Ureter (tissue), 1 donor: ENCODE measurements around the gene ICAM1. TPM values are rescaled to one million over a fixed set of nuclear protein-coding genes. Genes with fewer than 3 reads are reported as not detected.
A peak's percentile ranks its signal among the peaks of the same experiment; 100 is the strongest.

Experiments
- DNase-seq: peaks from one replicate; pipeline ENCODE4 v3.0.0-alpha.2; 2020; ENCODE audit warnings: low spot score
- total RNA-seq: library from RNA; stranded (reverse); gene quantifications from one replicate; pipeline ENCODE4 v1.2.4, GENCODE V29; 2023
- donor health status: DM: yes; HTN: yes; CAD: no.

ICAM1 gene
- total RNA-seq, 1 donor from 2014 or later, result 20.4 TPM

DNA sequence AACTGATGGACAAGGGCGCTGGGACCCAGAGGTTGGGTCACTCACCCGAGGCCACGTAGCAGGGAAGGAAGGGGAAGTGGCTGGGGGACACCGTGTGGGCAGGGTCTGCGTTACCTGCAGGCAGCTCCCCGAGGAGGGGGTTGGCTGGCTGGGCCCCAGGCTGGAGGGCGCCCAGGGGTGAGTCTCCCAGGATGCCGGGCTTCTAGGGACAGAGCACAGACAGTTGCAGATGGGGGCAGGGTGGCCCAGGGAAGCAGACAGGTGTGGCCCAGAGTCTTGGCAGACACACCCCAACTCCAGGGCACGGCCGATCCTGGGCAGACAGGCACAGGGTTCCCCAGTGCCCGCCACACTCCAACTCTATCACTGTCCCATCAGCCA, 50.5 kb downstream of the ICAM1 start:
- DNase-seq, result no peak

- no peak for DNase-seq
Observed at GRCh38 chr19:10321874-10322835, 51.2 kb downstream of the ICAM1 start.

- no peak for DNase-seq
Observed at GRCh38 chr19:10325732-10326131, 54.8 kb downstream of the ICAM1 start.

- no peak for DNase-seq
Observed at GRCh38 chr19:10327793-10328192, 56.9 kb downstream of the ICAM1 start.

DNA sequence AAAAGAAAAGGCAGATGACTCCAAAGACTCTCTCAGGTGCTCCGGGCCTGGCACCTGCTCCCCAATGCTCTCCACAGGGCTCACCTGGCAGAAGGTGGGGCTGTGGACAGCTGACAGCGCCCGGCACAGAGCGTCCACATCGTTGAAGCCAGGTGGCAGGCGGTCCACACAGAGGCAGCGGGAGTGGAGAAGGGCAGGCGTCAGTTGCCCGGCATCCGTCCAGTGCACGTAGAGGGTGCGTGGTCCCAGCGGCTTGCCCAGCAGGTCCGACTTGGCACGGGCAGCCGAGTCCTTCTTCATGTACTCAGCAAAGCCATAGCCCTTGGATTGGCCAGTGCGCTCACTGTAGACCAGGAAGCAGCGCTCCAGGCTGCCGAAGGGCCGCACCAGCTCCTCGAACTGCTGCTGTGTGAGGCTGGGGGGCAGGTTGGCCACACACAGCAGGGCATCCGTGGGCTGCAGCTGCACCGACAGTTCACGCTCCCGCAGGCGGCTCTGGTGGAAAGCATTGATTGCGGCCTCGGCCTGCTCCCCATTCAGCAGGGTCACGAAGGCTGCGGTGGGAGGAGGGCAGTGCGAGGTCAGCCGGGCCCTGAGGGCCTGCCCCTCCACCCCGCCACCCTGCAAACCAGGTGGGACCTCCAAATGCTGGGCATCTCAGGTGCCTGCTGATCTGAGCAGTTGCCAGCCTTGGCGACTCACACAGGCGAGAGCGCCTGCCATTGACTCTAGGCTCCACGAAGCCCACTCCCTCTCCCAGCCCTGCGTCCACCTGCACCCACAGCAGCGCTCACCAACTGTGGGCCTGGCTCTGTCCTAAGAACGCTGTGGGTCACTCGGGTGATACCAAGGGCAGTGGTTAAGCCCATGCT, 57.9 kb downstream of the ICAM1 start:
- DNase-seq, result no peak

DNA sequence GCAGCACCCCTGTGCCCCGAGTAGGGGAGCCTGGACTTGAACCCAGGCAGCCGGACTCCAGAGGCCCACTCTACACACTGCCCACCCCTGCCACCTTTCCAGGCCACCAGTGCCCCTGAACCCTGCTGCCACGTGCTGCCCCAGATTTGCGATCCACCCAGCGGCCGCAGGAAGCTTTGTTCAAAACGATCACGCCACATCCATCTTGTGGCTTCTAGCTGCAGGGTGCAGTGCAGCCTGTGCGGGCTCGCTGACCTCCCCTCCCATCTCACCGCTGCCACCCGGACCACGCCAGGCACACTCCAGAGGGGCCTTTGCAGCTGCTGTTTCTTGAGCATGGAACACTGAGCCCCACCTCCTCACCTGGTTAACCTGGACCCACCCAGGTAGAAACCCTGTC, 58.6 kb downstream of the ICAM1 start:
- no peak for DNase-seq

- no peak for DNase-seq
Observed at GRCh38 chr19:10332158-10332964, 61.4 kb downstream of the ICAM1 start.

DNA sequence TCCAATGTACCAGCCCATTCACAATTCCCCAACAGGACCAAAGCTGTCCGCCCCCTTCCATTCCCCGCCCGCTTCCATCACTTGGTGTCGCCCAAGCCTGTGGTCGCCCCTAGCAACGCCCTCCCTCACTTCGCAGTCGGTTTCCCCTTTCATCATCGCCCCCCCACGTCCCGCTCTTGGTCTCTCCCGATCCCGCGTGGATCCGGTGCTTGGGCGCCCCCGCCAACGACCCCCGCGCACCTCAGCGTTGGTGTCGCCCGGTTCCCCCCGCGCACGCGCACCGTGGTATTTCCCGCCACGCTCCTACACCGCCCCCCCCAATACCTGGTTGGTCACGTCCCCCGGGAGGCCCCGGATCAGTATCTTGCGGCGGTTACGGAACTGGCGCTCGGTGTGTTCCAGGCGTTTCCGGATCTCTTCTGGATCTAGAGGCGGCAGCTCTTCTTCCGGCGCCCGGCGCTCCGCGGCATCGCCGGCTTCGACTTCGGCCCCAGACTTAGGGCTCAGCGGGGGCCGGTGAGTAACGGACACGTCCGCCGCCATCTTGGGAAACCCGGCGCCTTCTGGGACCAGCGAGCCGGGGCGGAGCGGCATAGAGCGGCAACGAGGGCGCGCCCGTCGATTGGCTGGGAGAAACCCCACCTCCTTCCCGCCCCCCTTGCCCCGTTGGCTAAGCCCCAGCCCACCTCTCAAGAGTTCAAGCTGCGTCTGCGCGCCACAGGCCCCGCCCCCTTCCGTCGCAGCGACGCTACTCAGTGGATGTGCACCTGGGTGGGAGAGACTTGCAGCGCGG, 62.2 kb downstream of the ICAM1 start, which contains the start of gene RAVER1:
Gene RAVER1 (minus strand): TSS at position 565 of the 793 bp plus-strand sequence. CDS start 22 bp downstream, at position 543.
- peak; percentile 98 for DNase-seq

DNA sequence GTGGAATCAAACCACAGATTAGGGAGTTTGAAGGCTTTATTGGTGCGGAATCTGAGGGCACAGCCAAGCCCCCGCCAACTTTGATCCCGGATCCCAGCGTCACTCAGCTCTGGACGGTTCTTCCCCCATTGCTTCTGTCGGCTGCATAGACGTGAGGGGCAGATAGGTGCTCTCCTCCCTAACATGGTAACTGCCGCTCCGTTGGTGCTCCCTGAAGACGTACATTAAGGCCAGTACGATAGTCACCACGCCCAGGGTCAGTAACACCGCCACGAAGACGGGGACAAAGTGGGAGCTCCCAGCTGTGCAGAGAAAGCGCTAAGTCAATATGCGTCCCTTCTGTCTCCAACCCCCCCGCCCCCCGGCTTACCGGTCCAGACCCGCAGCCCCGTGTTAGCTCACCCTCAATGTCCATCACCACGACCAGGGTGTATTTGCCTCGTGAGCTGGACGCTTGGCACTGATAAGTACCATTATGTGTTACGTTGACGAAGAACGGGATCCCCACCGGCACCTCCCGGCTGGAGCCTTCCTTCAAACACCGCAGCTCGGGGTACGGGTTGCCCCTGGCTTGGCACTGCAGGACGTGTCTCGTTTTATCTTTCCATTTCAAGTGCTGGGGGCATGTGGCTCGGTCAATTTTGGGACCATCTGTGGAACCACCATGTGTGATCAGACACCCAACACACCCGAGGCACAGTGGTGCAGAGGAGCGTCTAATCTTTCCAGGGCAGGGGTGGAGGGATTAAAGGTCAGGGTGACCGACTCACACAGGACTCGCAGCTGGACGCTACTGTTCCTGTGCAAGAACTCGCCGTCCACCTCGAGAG, 63.1 kb downstream of the ICAM1 start:
- no peak for DNase-seq

- peak; percentile 95 for DNase-seq
Observed at GRCh38 chr19:10334588-10335351, 63.9 kb downstream of the ICAM1 start.

DNA sequence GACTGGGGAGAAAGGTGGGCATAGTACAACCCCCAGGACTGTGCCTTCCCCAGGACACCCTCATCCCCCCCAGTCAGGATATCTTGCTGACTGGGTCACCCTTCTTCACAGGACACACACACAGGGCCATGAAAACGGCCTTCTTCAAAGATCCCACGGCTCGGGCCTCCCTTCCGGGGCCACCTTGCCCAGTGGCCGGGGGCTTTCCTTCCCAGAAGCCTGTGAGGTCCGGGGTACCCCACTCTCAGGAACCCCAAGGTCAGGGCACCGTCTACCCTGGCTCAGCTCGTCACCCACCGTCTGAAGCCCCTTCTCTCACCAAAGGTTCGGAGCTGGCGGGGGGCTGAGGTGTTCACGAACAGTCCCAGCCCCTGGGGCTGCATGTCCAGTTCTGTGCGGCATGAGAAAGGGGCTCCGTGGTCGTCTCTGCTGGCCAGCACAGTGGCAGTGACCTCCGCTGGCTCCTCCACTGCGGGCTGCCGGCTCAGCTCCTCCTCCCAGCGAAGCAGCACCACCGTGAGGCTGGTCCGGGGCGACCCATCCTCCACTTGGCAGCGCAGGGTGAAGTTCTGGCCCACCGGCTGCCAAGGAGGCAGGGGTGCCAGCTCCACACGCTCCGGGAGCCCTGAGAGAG, 64.5 kb downstream of the ICAM1 start:
- no peak for DNase-seq

Other genes starting within 250 kb of the ICAM1 start
- gene SHFL, start 184.8 kb upstream of the ICAM1 start, total RNA-seq, result 44.6 TPM
- gene ANGPTL6, start 168.4 kb upstream of the ICAM1 start, total RNA-seq, result 0.81 TPM
- 78.6 TPM for gene PPAN, start 164.8 kb upstream of the ICAM1 start, total RNA-seq
- gene P2RY11, start 159.4 kb upstream of the ICAM1 start, total RNA-seq, result 25.6 TPM
- 238 TPM for gene EIF3G, start 151.2 kb upstream of the ICAM1 start, total RNA-seq
- 61.1 TPM for gene DNMT1, start 76.2 kb upstream of the ICAM1 start, total RNA-seq
- 10.9 TPM for gene S1PR2, start 39.8 kb upstream of the ICAM1 start, total RNA-seq
- 65.3 TPM for gene MRPL4, start 18.9 kb upstream of the ICAM1 start, total RNA-seq
- gene ICAM4, start 15.8 kb downstream of the ICAM1 start, total RNA-seq, result 1.0 TPM
- 1.8 TPM for gene ICAM5, start 18.8 kb downstream of the ICAM1 start, total RNA-seq
- 6.3 TPM for gene ZGLP1, start 38.7 kb downstream of the ICAM1 start, total RNA-seq
- 25.8 TPM for gene FDX2, start 44.9 kb downstream of the ICAM1 start, total RNA-seq
- gene RAVER1, start 62.4 kb downstream of the ICAM1 start, total RNA-seq, result 41.7 TPM
- 8.7 TPM for gene ICAM3, start 68.5 kb downstream of the ICAM1 start, total RNA-seq
- 142 TPM for gene TYK2, start 109.5 kb downstream of the ICAM1 start, total RNA-seq
- gene CDC37, start 132.4 kb downstream of the ICAM1 start, total RNA-seq, result 192 TPM
- 9.4 TPM for gene PDE4A, start 149.4 kb downstream of the ICAM1 start, total RNA-seq
- 52.6 TPM for gene KEAP1, start 232.2 kb downstream of the ICAM1 start, total RNA-seq
- 4.6 TPM for gene S1PR5, start 246.3 kb downstream of the ICAM1 start, total RNA-seq